IMR-90 (cell line): ENCODE results near the gene GTF2F2. TPM values are rescaled to one million over a fixed set of nuclear protein-coding genes. Genes with fewer than 3 reads are reported as not detected.

Experiments
- ATAC-seq: fragments of 200-7000 bp; cut with Tn5 transposase; 2 replicates; pipeline ENCODE4 v1.9.1; 2020; ENCODE audit warnings: low read depth, mild to moderate bottlenecking, moderate library complexity
- BruUV-seq: library from RNA; stranded (reverse); fragments of 400-500 nt; replicated peaks from 2 replicates; lab custom pipeline; 2021; lab: Mats Ljungman, UMichigan
- CTCF ChIA-PET: fragments of 300-600 bp; formaldehyde crosslinking; extraction: SDS; loops from one replicate; lab custom pipeline; 2021; ENCODE audit warnings: antibody characterized with exemption; lab: Yijun Ruan, JAX
- POLR2A ChIA-PET: fragments of 300-600 bp; sonication (Branson Sonifier 250); formaldehyde crosslinking; loops from one replicate; lab custom pipeline; 2022; ENCODE audit warnings: antibody characterized with exemption; ENCODE audit not compliant: unreplicated experiment; lab: Charles Lee
- DNase-seq: peaks from one replicate; pipeline ENCODE4 v3.0.0; 2013
- H2AFZ ChIP-seq: replicated peaks from 2 replicates; pipeline ENCODE3; 2013; ENCODE audit warnings: low read length, mild to moderate bottlenecking; ENCODE audit not compliant: poor library complexity
- H2AK5ac ChIP-seq: 2 replicates; pipeline ENCODE4 v1.6.1; 2013; ENCODE audit warnings: low read depth, low read length, inconsistent platforms
- H2AK9ac ChIP-seq: replicated peaks from 2 replicates; pipeline ENCODE3; 2013; ENCODE audit warnings: mild to moderate bottlenecking, low read depth, low read length, moderate library complexity; ENCODE audit not compliant: poor library complexity
- H2BK120ac ChIP-seq: 2 replicates; pipeline ENCODE4 v1.6.1; 2013; ENCODE audit warnings: low read depth, low read length, inconsistent platforms
- H2BK15ac ChIP-seq: 3 replicates; pipeline ENCODE4 v1.6.1; 2013; ENCODE audit warnings: low read depth, low read length, inconsistent platforms
- H2BK20ac ChIP-seq: 2 replicates; pipeline ENCODE4 v1.6.1; 2013; ENCODE audit warnings: low read depth, mild to moderate bottlenecking, inconsistent platforms, low read length, moderate library complexity
- H2BK5ac ChIP-seq: 2 replicates; pipeline ENCODE4 v1.6.1; 2013; ENCODE audit warnings: mild to moderate bottlenecking, low read depth, low read length, inconsistent platforms; ENCODE audit not compliant: poor library complexity, severe bottlenecking
- H3K14ac ChIP-seq: replicated peaks from 2 replicates; pipeline ENCODE4 v1.6.1; 2013; ENCODE audit warnings: low read depth, low read length, inconsistent platforms
- H3K18ac ChIP-seq: 2 replicates; pipeline ENCODE4 v1.6.1; 2013; ENCODE audit warnings: low read depth, low read length, control low read depth
- H3K23ac ChIP-seq: 2 replicates; pipeline ENCODE4 v1.6.1; 2013; ENCODE audit warnings: low read depth, low read length, inconsistent platforms
- H3K27ac ChIP-seq: 2 replicates; pipeline ENCODE4 v1.5.1; 2013; ENCODE audit warnings: mild to moderate bottlenecking, control low read depth, low read length; ENCODE audit not compliant: insufficient read depth
- H3K27me3 ChIP-seq: 2 replicates; pipeline ENCODE4 v1.6.1; 2013; ENCODE audit warnings: low read length; ENCODE audit not compliant: control insufficient read depth, insufficient read depth
- H3K36me3 ChIP-seq: 2 replicates; pipeline ENCODE4 v1.6.1; 2013; ENCODE audit warnings: low read length, mixed read lengths; ENCODE audit not compliant: control insufficient read depth, insufficient read depth
- H3K4ac ChIP-seq: 2 replicates; pipeline ENCODE4 v1.6.1; 2013; ENCODE audit warnings: low read depth, low read length, inconsistent platforms
- H3K4me1 ChIP-seq: 2 replicates; pipeline ENCODE4 v1.6.1; 2013; ENCODE audit warnings: low read length, mixed read lengths; ENCODE audit not compliant: control insufficient read depth, insufficient read depth
- H3K4me2 ChIP-seq: 2 replicates; pipeline ENCODE4 v1.6.1; 2013; ENCODE audit warnings: low read depth, mild to moderate bottlenecking, control low read depth, low read length, moderate library complexity
- H3K4me3 ChIP-seq: 2 replicates; pipeline ENCODE4 v1.5.1; 2013; ENCODE audit warnings: low read depth, mild to moderate bottlenecking, control low read depth, low read length, moderate library complexity; ENCODE audit not compliant: insufficient read depth
- H3K56ac ChIP-seq: 2 replicates; pipeline ENCODE4 v1.6.1; 2013; ENCODE audit warnings: low read length, inconsistent platforms; ENCODE audit not compliant: insufficient read depth; ENCODE audit errors: extremely low read depth
- H3K79me1 ChIP-seq, 2 experiments: 2 replicates each; pipeline ENCODE4 v1.6.1; 2013; ENCODE audit warnings: low read length in 2 of 2, inconsistent platforms in 1 of 2, low read depth in 1 of 2
- H3K9ac ChIP-seq: 2 replicates; pipeline ENCODE4 v1.6.1; 2013; ENCODE audit warnings: low read depth, low read length, control low read depth
- H3K9me1 ChIP-seq: 2 replicates; pipeline ENCODE4 v1.6.1; 2013; ENCODE audit warnings: low read length, inconsistent platforms; ENCODE audit not compliant: insufficient read depth
- H3K9me3 ChIP-seq: 2 replicates; pipeline ENCODE4 v1.6.1; 2013; ENCODE audit warnings: low read length; ENCODE audit not compliant: control insufficient read depth, insufficient read depth
- H4K20me1 ChIP-seq: 2 replicates; pipeline ENCODE4 v1.6.1; 2013; ENCODE audit warnings: low read length, inconsistent platforms; ENCODE audit not compliant: insufficient read depth
- H4K5ac ChIP-seq: 2 replicates; pipeline ENCODE4 v1.6.1; 2013; ENCODE audit warnings: mild to moderate bottlenecking, low read depth, low read length, control low read depth
- H4K8ac ChIP-seq, 2 experiments: 2 replicates each; pipeline ENCODE4 v1.6.1; 2013; ENCODE audit warnings: low read depth in 2 of 2, low read length in 2 of 2, control low read depth in 1 of 2, inconsistent platforms in 1 of 2
- H4K91ac ChIP-seq: 2 replicates; pipeline ENCODE4 v1.6.1; 2013; ENCODE audit warnings: low read depth, low read length, inconsistent platforms; ENCODE audit not compliant: insufficient read depth
- CHD1 ChIP-seq: IDR thresholded peaks from 2 replicates; pipeline ENCODE4 v1.6.1; 2012; ENCODE audit warnings: low read depth, low read length, improper control_type of control experiment
- CTCF ChIP-seq: conservative IDR thresholded peaks from 2 replicates; pipeline ENCODE4 v1.5.1; 2012; ENCODE audit warnings: mild to moderate bottlenecking, low read depth, low read length, improper control_type of control experiment
- ELK1 ChIP-seq: fragments of 150-350 bp; IDR thresholded peaks from 2 replicates; pipeline ENCODE4 v1.6.1; 2016; ENCODE audit warnings: low read depth, mild to moderate bottlenecking, low read length, moderate library complexity, borderline replicate concordance
- FOS ChIP-seq: fragments of 150-350 bp; IDR thresholded peaks from 2 replicates; pipeline ENCODE4 v1.6.1; 2016; ENCODE audit warnings: low read depth, low read length
- MAFK ChIP-seq: IDR thresholded peaks from 2 replicates; pipeline ENCODE4 v1.6.1; 2012; ENCODE audit warnings: low read depth, low read length, improper control_type of control experiment
- MAZ ChIP-seq: IDR thresholded peaks from 2 replicates; pipeline ENCODE4 v1.6.1; 2012; ENCODE audit warnings: low read depth, mild to moderate bottlenecking, low read length, improper control_type of control experiment, moderate library complexity, borderline replicate concordance
- MXI1 ChIP-seq: IDR thresholded peaks from 2 replicates; pipeline ENCODE4 v1.6.1; 2012; ENCODE audit warnings: low read depth, mild to moderate bottlenecking, low read length, moderate library complexity, borderline replicate concordance
- POLR2A ChIP-seq: IDR thresholded peaks from 2 replicates; pipeline ENCODE4 v1.6.1; 2012; ENCODE audit warnings: mild to moderate bottlenecking, low read depth, low read length
- RCOR1 ChIP-seq: IDR thresholded peaks from 2 replicates; pipeline ENCODE4 v1.6.1; 2012; ENCODE audit warnings: mild to moderate bottlenecking, low read length, improper control_type of control experiment; ENCODE audit not compliant: insufficient replicate concordance
- RFX5 ChIP-seq: IDR thresholded peaks from 2 replicates; pipeline ENCODE4 v1.8.0; 2012; ENCODE audit warnings: low read depth, mild to moderate bottlenecking, low read length, moderate library complexity
- WGBS, 2 experiments: methylation state at CpG; one replicate each; pipeline versions ENCODE4 v1.1.5 to v1.1.7; 2013; ENCODE audit warnings: missing lambda C conversion rate in 2 of 2; ENCODE audit not compliant: insufficient read length in 1 of 2; ENCODE audit errors: extremely low coverage in 2 of 2; 5-methylcytosine and 5-hydroxymethylcytosine counted together
- dilution Hi-C: fragments of 300-500 bp; cut with HindIII; formaldehyde crosslinking; loops from one replicate; pipeline ENCODE4 v1.14.3; 2018; ENCODE audit warnings: low sequenced_read_pairs; ENCODE audit not compliant: unreplicated experiment
- in situ Hi-C: fragments of 300-500 bp; cut with MboI; formaldehyde crosslinking; loops from 3 replicates; pipeline ENCODE4 v1.14.3; 2019; ENCODE audit warnings: low sequenced_read_pairs, inconsistent platforms, mixed read lengths
- intact Hi-C: fragments of 100-400 bp; cut with micrococcal nuclease; formaldehyde crosslinking; loops from 2 replicates; pipeline ENCODE4 v1.10.0; 2022
- polyA plus RNA-seq, 3 experiments: library from polyadenylated mRNA; depleted of rRNA; stranded (reverse); fragments of >200 nt; gene quantifications; 2 replicates each; pipeline ENCODE4 v1.2.3, GENCODE V29; 2012; ENCODE audit warnings: low replicate concordance in 1 of 3
- total RNA-seq: library from RNA; depleted of rRNA; stranded (reverse); fragments of >200 nt; gene quantifications from 2 replicates; pipeline ENCODE4 v1.2.3, GENCODE V29; 2012

Gene GTF2F2
- total and polyA plus RNA-seq, 2 of the 4 experiments (the other 2 are of a cell fraction) = 16.5 to 21.0 TPM

- ChIA-PET POLR2A (interaction anchor here (0.6 kb wide), 1 partner anchor 96 kb away, joined by 3 read pairs; no protein-coding TSS in a partner anchor), CTCF (interaction anchor here (0.7 kb wide), 1 partner anchor 8 kb away, joined by 3 read pairs; no protein-coding TSS in a partner anchor)
- ATAC-seq = 0 out of 2 replicates have a peak, but pooled peaks have one; percentile 14
- intact Hi-C loops = no loop called here
- no peak overlapping the region for H2BK5ac ChIP-seq
- H4K8ac ChIP-seq = no peak overlapping the region
- no peak overlapping the region for H2BK15ac ChIP-seq
- H3K4ac ChIP-seq = no peak overlapping the region
- H3K9me1 ChIP-seq = no peaks in the 10 kb centered on the region
- peak; percentile 9 for DNase-seq
- H3K4me1 ChIP-seq = peaks cover 4% of the 10 kb centered on the region
- H2AK5ac ChIP-seq = no peak overlapping the region; the same call in 1 of the 2 replicates
- no peak overlapping the region for H2AFZ ChIP-seq
- H2BK20ac ChIP-seq = no peak overlapping the region
- H3K9ac ChIP-seq = no peak overlapping the region
- H3K79me1 ChIP-seq = peaks cover 15 to 18% of the 10 kb centered on the region in 2 experiments
- no peaks in the 10 kb centered on the region for H4K20me1 ChIP-seq
- no peak overlapping the region for H3K56ac ChIP-seq
- no peak overlapping the region for H2AK9ac ChIP-seq
- H4K5ac ChIP-seq = no peak overlapping the region
- no TSS peak for BruUV-seq
- H3K36me3 ChIP-seq = peaks cover 7% of the 10 kb centered on the region
- no peak overlapping the region for H3K23ac ChIP-seq
- no peaks in the 10 kb centered on the region for H3K27me3 ChIP-seq
- in situ Hi-C loops = no loop called here
- dilution Hi-C loops = no loop called here
- no peaks in the 10 kb centered on the region for H3K9me3 ChIP-seq
- no peak overlapping the region for H3K4me2 ChIP-seq
- no peak overlapping the region; the same call in 1 of the 2 replicates for H4K91ac ChIP-seq
- no peak overlapping the region for H3K4me3 ChIP-seq
- H3K14ac ChIP-seq = 0 out of 2 replicates have a peak overlapping the region, but pooled peaks have one; percentile 41
- H3K27ac ChIP-seq = no peak overlapping the region
- WGBS, 2 experiments = 85% methylated on average over 4 of the region's 7 CpGs; no CpG with 5 or more reads in 1 of the 2 experiments
- H3K18ac ChIP-seq = no peak overlapping the region
- no peak overlapping the region for H2BK120ac ChIP-seq
- TF ChIP-seq FOS (no peak), MAZ (no peak), CTCF (no peak), RFX5 (no peak), POLR2A (no peak), ELK1 (no peak), MXI1 (no peak), CHD1 (no peak), RCOR1 (no peak), MAFK (no peak)
These were observed 36.5 kb downstream of the GTF2F2 start for GRCh38 chr13:45156565-45157361.
